ENCODE measurements around the gene PFKP. TPM values are rescaled to one million over a fixed set of nuclear protein-coding genes. Genes with fewer than 3 reads are reported as not detected.
A peak's percentile ranks its signal among the peaks of the same experiment; 100 is the strongest.

The PFKP gene
- total RNA-seq, 2 experiments from 2014 or later: 32.2 to 38.9 TPM

GRCh38 chr10:3094609-3095036, 27.3 kb downstream of the PFKP start:
- Histone ChIP-seq H3K27me3 (ENCODE audit: control insufficient read depth in 1 of 2, insufficient read depth in 2 of 2, low read length in 2 of 2) (no peaks in the 10 kb centered on the region), H3K4me1 (ENCODE audit: insufficient read depth, low read length) (peaks cover 35% of the 10 kb centered on the region), H3K27ac (ENCODE audit: low read depth in 1 of 2, low read length in 2 of 2) (no peak overlapping the region), H3K9me3 (ENCODE audit: control insufficient read depth in 1 of 2, insufficient read depth in 1 of 2, low read length in 2 of 2) (no peaks in the 10 kb centered on the region), H3K36me3 (ENCODE audit: insufficient read depth, low read length) (peaks cover 12% of the 10 kb centered on the region), H3K4me3 (ENCODE audit: low read length) (no peak overlapping the region)
- H3K27me3 Mint-ChIP-seq: no peaks in the 10 kb centered on the region
- no peak overlapping the region for H3K27ac Mint-ChIP-seq
- no peak overlapping the region for H3K4me3 Mint-ChIP-seq
- CTCF ChIA-PET: no interaction called here
- H3K9me3 Mint-ChIP-seq: no peaks in the 10 kb centered on the region
- peaks cover 49% of the 10 kb centered on the region for H3K4me1 Mint-ChIP-seq (ENCODE audit: low read depth)
- POLR2A ChIA-PET: no interaction called here
- TF ChIP-seq, protein P1, sequence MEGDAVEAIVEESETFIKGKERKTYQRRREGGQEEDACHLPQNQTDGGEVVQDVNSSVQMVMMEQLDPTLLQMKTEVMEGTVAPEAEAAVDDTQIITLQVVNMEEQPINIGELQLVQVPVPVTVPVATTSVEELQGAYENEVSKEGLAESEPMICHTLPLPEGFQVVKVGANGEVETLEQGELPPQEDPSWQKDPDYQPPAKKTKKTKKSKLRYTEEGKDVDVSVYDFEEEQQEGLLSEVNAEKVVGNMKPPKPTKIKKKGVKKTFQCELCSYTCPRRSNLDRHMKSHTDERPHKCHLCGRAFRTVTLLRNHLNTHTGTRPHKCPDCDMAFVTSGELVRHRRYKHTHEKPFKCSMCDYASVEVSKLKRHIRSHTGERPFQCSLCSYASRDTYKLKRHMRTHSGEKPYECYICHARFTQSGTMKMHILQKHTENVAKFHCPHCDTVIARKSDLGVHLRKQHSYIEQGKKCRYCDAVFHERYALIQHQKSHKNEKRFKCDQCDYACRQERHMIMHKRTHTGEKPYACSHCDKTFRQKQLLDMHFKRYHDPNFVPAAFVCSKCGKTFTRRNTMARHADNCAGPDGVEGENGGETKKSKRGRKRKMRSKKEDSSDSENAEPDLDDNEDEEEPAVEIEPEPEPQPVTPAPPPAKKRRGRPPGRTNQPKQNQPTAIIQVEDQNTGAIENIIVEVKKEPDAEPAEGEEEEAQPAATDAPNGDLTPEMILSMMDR (IDR thresholded peaks at IDR 0.05): no peak
- intact Hi-C loops (cut with DNase I, micrococcal nuclease): no loop called here
- H3K36me3 Mint-ChIP-seq (ENCODE audit: low read depth): peaks cover 37% of the 10 kb centered on the region
- no peak for DNase-seq
- no peak for ATAC-seq (ENCODE audit: poor library complexity)

GRCh38 chr10:3095373-3096139, 28.2 kb downstream of the PFKP start:
- H3K27ac Mint-ChIP-seq: peak overlapping the region; percentile 7
- CTCF ChIA-PET: no interaction called here
- peak overlapping the region; percentile 12 for H3K4me3 ChIP-seq (ENCODE audit: low read length)

DNA sequence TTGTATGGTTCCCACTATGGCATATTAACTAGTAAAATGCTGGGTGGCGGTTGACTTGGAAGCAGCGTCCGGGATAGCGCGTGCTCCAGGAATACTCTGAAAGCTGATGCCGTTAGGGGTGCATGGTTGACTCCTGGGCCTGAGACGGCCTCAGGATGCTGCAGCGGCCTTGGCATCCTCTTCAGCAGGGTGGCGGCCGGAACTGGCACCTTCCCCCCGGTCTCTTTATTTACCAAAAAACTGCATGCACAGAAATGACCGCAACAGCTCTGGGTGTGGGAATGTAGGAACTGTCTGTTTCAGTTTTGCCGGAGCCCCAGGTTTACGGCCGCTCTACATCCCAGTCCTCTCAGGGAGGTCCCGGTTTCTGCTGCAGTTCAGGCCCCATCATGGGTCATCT, 28.8 kb downstream of the PFKP start:
- no peak overlapping the region for H3K27ac ChIP-seq (ENCODE audit: low read depth in 1 of 2, low read length in 2 of 2)
- H3K4me1 ChIP-seq (ENCODE audit: insufficient read depth, low read length): peaks cover 30% of the 10 kb centered on the region
- ChIA-PET CTCF (no interaction called here), POLR2A (no interaction called here)
- Mint-ChIP-seq H3K27me3 (no peaks in the 10 kb centered on the region), H3K27ac (no peak overlapping the region), H3K9me3 (no peaks in the 10 kb centered on the region), H3K4me1 (ENCODE audit: low read depth) (peaks cover 40% of the 10 kb centered on the region), H3K36me3 (ENCODE audit: low read depth) (peaks cover 47% of the 10 kb centered on the region), H3K4me3 (no peak overlapping the region)
- intact Hi-C loops (cut with DNase I, micrococcal nuclease): no loop called here
- H3K36me3 ChIP-seq (ENCODE audit: insufficient read depth, low read length): peaks cover 24% of the 10 kb centered on the region
- TF ChIP-seq, protein P1 (IDR thresholded peaks at IDR 0.05): no peak
- ATAC-seq (ENCODE audit: poor library complexity): no peak
- no peaks in the 10 kb centered on the region for H3K27me3 ChIP-seq (ENCODE audit: control insufficient read depth in 1 of 2, insufficient read depth in 2 of 2, low read length in 2 of 2)
- peak overlapping the region; percentile 12 for H3K4me3 ChIP-seq (ENCODE audit: low read length)
- peak in 1 of 14 experiments; percentile 28 for DNase-seq
- no peaks in the 10 kb centered on the region for H3K9me3 ChIP-seq (ENCODE audit: control insufficient read depth in 1 of 2, insufficient read depth in 1 of 2, low read length in 2 of 2)

More at GRCh38 chr10:3095373-3096139, 28.2 kb downstream of the PFKP start:
- Mint-ChIP-seq H3K9me3 (no peaks in the 10 kb centered on the region), H3K36me3 (ENCODE audit: low read depth) (peaks cover 47% of the 10 kb centered on the region), H3K4me3 (no peak overlapping the region), H3K4me1 (ENCODE audit: low read depth) (peaks cover 46% of the 10 kb centered on the region), H3K27me3 (no peaks in the 10 kb centered on the region)
- POLR2A ChIA-PET: interaction anchor here (0.6 kb wide), 1 partner anchor 51 kb away, joined by 3 read pairs; no protein-coding TSS in a partner anchor
- Histone ChIP-seq H3K27ac (ENCODE audit: low read depth in 1 of 2, low read length in 2 of 2) (no peak overlapping the region), H3K9me3 (ENCODE audit: control insufficient read depth in 1 of 2, insufficient read depth in 1 of 2, low read length in 2 of 2) (no peaks in the 10 kb centered on the region), H3K27me3 (ENCODE audit: control insufficient read depth in 1 of 2, insufficient read depth in 2 of 2, low read length in 2 of 2) (no peaks in the 10 kb centered on the region), H3K4me1 (ENCODE audit: insufficient read depth, low read length) (peaks cover 35% of the 10 kb centered on the region), H3K36me3 (ENCODE audit: insufficient read depth, low read length) (peaks cover 19% of the 10 kb centered on the region)
- intact Hi-C loops (cut with DNase I, micrococcal nuclease): no loop called here
- DNase-seq: peak in 5 of 14 experiments; percentile 9 to 74 (median 67)
- TF ChIP-seq, protein P1 (IDR thresholded peaks at IDR 0.05): no peak
- ATAC-seq (ENCODE audit: poor library complexity): peak; percentile 69

Measured in CD4-positive, alpha-beta T cell (primary cell).